ENCODE measurements around the gene ITK.

- TF ChIP-seq, protein P1, sequence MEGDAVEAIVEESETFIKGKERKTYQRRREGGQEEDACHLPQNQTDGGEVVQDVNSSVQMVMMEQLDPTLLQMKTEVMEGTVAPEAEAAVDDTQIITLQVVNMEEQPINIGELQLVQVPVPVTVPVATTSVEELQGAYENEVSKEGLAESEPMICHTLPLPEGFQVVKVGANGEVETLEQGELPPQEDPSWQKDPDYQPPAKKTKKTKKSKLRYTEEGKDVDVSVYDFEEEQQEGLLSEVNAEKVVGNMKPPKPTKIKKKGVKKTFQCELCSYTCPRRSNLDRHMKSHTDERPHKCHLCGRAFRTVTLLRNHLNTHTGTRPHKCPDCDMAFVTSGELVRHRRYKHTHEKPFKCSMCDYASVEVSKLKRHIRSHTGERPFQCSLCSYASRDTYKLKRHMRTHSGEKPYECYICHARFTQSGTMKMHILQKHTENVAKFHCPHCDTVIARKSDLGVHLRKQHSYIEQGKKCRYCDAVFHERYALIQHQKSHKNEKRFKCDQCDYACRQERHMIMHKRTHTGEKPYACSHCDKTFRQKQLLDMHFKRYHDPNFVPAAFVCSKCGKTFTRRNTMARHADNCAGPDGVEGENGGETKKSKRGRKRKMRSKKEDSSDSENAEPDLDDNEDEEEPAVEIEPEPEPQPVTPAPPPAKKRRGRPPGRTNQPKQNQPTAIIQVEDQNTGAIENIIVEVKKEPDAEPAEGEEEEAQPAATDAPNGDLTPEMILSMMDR (conservative IDR thresholded peaks at IDR 0.05 in 1 of 2, IDR thresholded peaks at IDR 0.05 in 1 of 2; ENCODE audit: extremely low read depth in 1 of 2, insufficient read depth in 1 of 2, low read depth in 1 of 2, low read length in 2 of 2), result no peak
- no peak for TF ChIP-seq EZH2 (IDR thresholded peaks at IDR 0.05; ENCODE audit: borderline replicate concordance, low read length)
Measured at GRCh38 chr5:157258450-157258849, 77.8 kb downstream of the ITK start.
